HCEC 1CT (cell line): ENCODE results near the gene C10orf90.
"Not testable (repeated sequence)": the region's sequence is repeated elsewhere in the genome, so short reads cannot be mapped to it uniquely, and the experiment has no call there.

Experiments used
- DNase-seq: peaks from one replicate; pipeline ENCODE4 v3.0.0-alpha.2; 2017

The C10orf90 gene

DNA sequence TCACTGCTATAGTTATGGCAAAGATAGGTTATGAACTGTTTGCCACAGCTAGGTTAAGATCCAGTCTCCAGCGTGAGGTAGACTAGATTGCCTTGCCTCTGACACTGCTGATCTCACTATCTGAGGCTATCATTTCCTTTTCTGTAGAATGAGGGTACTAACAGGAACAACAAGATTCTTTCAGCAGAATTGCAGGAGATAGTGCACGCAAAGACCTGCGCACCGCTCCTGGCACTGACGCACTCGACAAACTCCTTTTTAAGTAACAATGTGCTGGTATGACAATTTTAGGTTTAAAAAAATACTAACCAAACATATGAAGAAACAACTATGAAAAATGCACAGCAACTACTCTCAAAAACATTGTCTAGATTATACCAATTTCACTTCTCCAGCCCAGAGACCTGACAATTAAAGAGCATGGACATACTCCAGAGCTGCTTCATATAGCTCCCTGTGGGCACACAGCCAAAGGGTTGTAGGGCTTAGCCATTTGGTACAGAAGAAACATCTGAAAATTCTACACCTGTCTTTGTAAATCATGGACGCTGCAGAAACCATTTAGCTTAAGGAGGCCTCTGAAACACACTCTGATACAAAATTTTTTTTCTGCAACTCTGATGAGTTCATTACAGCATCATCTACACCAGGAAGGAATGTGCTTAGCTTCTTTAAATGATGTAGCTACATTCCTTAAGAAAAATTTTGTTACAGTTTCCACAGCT lies 290.0 kb downstream of the C10orf90 start:
- no peak for DNase-seq

DNA sequence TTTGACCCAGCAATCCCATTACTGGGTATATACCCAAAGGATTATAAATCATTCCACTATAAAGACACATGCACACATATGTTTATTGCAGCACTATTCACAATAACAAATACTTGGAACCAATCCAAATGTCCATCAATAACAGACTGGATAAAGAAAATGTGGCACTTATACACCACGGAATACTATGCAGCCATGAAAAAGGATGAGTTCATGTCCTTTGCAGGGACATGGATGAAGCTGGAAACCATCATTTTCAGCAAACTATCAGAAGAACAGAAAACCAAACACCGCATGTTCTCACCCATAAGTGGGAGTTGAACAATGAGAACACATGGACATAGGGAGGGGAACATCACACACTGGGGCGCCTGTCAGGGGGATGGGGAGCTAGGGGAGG lies 291.3 kb downstream of the C10orf90 start:
- DNase-seq: not testable (repeated sequence)

DNA sequence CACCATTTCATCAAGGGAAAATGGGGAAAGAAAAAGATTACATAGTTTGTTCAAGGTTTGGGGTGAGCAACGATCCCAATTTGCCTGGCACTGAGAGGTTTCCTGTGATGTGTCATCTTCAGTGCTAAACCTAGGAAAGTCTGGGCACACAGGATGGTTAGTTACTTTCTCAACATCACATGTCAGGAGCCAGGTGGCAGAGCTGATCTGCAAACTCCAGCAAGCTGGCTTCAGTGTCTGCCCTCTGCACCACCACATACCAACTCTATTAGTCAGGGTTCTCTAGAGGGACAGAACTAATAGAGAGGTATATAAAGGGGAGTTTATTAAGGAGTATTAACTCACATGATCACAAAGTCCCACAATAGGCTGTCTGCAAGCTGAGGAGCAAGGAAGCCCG lies 293.5 kb downstream of the C10orf90 start:
- DNase-seq: peak; percentile 60

DNA sequence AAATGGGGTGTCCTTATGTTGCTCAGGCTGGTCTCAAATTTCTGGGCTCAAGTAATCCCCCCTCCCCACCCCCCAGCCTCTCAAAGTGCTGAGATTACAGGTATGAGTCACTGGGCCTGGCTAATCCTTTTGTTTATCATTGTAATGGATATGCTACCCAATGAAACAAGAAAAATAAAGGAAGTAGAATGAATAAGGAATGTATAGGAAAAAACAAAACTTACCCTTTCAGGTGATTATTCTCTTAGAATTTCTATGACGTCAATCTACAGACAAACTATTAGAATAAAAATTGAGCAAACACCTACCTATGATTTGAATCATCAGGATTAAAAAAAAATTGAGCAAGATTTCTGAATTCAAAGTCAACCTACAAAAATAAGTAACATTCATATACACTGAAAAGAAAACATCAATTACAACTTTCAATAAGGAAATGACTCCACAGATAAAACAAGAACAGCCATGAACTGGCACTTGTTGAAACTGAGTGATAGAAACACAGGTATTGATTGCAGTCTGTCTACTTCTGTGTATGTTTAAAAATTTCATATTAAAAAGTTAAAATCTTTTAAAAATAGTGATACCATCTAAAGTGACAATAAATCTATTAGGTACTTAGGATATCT lies 294.5 kb downstream of the C10orf90 start:
- peak; percentile 65 for DNase-seq

DNA sequence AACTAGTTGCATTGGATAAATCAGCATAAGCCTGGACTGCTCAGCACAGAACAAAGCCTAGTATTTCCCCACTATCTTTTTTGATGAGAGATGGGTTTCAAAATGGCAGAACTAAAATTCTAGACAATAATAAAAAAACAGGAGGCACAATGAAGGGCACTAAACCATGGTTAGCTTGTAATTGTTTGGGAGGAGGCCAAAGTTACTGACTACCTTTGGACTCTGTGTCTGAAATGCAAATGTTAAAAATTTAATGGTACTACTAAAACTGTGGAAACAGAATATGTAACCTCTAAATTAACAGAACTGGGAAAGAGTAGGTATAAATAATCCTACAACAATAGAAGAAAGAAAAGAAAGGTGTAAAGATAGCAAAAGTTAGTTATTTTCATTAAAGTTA lies 295.2 kb downstream of the C10orf90 start:
- DNase-seq: no peak
